G401 (cell line): Measurements from ENCODE around the gene RCC1. TPM values are rescaled to one million over a fixed set of nuclear protein-coding genes. Genes with fewer than 3 reads are reported as not detected.
"Not testable (repeated sequence)": the region's sequence is repeated elsewhere in the genome, so short reads cannot be mapped to it uniquely, and the experiment has no call there.

Experiments used
- DNase-seq: peaks from one replicate; pipeline ENCODE4 v3.0.0-alpha.2; 2015; ENCODE audit warnings: low spot score
- in situ Hi-C: cut with HindIII; loops from 2 replicates; pipeline ENCODE4 v1.10.0; 2016; ENCODE audit warnings: low sequenced_read_pairs, mixed read lengths
- total RNA-seq: library from RNA; depleted of rRNA; stranded (reverse); fragments of >200 nt; shearing (Covaris generic); gene quantifications from 2 replicates; pipeline ENCODE4 v1.2.3, GENCODE V29; 2014

Gene RCC1
- total RNA-seq, 1 experiment from 2014 or later = 139 TPM

- DNase-seq = no peak
- in situ Hi-C loops = no loop called here
Measured at GRCh38 chr1:28537457-28538199, 31.8 kb downstream of the RCC1 start.

DNA sequence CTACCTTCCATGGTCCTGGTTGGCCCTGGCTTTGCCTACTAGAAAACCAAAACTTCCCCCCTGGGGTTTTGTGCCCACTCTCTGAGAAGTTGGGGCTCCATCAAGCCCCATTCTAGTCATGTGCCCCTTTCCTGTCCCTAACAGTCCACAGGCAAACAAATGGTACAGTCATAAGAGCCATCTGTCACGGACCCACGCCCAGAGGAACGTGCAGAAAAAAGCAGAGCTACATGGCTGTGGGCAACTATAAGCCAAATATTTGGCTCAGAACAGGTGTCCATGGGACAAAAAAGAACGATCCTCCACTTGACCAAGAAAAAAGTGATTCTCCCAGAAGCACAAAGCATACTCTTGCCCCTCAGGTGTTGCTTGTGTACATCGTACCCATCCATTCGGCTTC, 32.4 kb downstream of the RCC1 start:
- in situ Hi-C loops = no loop called here
- no peak for DNase-seq

DNA sequence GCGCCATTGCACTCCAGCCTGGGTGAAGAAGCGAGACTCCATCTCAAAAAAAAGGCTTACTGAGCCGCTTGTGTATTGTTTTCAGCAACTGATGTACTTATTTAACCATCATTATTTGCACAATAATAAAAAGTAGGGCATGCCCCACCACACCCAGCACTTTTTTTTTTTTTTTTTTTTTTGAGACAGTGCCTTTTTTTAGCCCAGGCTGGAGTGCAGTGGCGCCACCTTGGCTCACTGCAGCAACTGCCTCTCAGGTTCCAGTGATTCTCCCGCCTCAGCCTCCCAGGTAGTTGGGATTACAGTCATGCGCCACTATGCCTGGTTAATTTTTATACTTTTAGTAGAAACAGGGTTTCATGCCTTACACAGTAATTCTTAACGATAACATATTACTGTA, 34.8 kb downstream of the RCC1 start:
- in situ Hi-C loops = no loop called here
- DNase-seq = no peak

DNA sequence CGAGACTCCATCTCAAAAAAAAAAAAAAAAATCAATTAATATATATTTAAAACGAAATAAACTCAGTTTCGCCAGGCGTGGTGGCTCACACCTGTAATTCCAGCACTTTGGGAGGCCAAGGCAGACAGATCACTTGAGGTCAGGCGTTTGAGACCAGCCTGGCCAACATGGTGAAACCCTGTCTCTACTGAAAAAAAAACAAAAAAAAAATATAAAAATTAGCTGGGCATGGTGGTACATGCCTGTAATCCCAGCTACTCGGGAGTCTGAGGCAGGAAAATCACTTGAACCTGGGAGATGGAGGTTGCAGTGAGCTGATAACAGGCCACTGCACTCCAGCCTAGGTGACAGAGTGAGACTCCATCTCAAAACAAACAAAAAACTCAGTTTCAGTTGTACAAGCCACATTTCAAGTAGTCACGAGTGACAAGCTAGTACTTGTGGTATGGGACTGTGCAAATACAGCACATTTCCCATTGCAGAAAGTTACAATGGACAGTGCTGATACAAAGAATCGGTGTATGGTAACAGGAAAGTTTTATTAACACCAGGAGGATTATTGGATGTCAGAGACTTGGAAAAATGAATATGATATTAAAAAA, 35.7 kb downstream of the RCC1 start:
- in situ Hi-C loops, DNase-seq: not testable (repeated sequence)

DNA sequence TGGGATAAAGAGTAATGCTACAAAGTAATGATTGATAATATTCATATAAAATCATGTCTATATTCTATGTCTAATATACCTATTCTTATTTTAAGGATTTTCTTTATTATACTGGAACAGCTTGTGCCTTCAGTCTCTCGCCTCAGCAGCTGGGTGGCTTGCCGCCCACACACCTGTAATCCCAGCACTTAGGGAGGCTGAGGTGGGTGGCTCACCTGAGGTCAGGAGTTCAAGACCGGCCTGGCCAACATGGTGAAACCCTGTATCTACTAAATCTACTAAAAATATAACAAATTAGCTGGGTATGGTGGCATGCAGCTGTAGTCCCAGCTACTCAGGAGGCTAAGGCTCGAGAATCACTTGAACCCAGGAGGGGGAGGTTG, 39.4 kb downstream of the RCC1 start:
- DNase-seq = no peak
- in situ Hi-C loops = no loop called here

- DNase-seq = no peak
- in situ Hi-C loops = no loop called here
Measured at GRCh38 chr1:28548318-28548717, 42.5 kb downstream of the RCC1 start.

- DNase-seq = no peak
- in situ Hi-C loops = no loop called here
Measured at GRCh38 chr1:28551381-28551780, 45.5 kb downstream of the RCC1 start.

- in situ Hi-C loops = no loop called here
- peak; percentile 94 for DNase-seq
Measured at GRCh38 chr1:28552758-28553663, 47.2 kb downstream of the RCC1 start, which contains the start of gene TRNAU1AP. Gene TRNAU1AP, plus strand, starts transcription at chr1:28553085. Its CDS starts 26 bp downstream, at chr1:28553111.

GRCh38 chr1:28560886-28561285, 55.0 kb downstream of the RCC1 start:
- in situ Hi-C loops = no loop called here

DNA sequence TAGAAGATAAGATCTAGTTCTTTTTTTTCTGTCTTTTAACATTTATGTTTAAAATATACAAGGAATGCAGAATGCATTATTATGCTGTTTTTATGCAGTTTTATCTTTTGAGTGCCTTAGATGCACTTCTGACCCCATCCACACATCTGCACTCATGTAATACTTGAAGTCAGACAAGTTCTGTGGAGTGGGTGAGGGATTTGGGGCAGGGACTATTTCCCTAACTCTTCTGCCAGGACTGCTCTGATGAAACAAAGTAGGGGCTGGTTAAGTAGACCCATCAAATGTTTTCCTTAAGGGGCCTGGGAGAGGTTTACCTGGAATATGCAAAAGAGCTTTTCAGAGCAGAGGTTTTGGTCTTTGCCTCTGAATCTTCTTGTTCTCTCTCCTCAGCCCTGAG, 58.5 kb downstream of the RCC1 start:
- no peak for DNase-seq
- in situ Hi-C loops = no loop called here

More at GRCh38 chr1:28560886-28561285, 55.0 kb downstream of the RCC1 start:
- no peak for DNase-seq

GRCh38 chr1:28565040-28565439, 59.2 kb downstream of the RCC1 start:
- no peak for DNase-seq
- in situ Hi-C loops = no loop called here

DNA sequence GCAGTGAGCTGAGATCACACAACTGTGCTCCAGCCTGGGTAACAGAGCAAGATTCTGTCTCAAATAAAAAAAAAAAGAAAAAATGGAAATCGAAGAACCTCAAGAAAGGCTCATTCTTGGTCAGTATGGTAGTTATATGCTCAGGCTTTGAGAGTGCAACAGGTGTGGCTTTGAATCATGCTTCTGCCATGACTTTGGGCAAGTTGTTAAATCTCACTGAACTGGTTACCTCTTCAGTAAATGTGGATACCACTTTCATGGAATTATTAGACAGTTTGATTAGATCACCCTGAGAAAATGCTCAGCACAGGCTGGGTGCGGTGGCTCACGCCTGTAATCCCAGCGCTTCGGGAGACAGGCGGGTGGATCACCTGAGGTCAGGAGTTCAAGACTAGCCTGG, 59.9 kb downstream of the RCC1 start:
- in situ Hi-C loops = no loop called here
- no peak for DNase-seq

DNA sequence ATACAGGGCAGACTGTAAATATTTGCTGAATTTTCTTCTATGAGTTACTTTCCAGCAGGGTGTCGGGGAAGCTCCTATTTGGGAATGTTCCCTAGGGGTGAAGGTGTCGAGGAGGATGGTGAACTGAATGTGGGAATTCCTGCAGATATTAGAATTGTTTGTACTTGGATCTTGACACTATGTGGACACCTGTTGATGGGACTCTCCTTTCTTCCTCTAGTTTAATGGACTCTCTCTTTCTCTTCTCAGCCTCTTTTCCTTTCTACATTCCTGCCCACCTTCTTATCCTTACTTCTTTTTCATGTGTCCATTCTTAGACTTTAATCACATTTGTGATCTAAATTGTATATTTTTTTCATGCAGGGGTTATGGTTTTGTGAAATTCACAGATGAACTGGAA, 61.1 kb downstream of the RCC1 start:
- in situ Hi-C loops = no loop called here
- DNase-seq = no peak

GRCh38 chr1:28571911-28572310, 66.1 kb downstream of the RCC1 start:
- in situ Hi-C loops = no loop called here
- no peak for DNase-seq

- DNase-seq, in situ Hi-C loops: not testable (repeated sequence)
Measured at GRCh38 chr1:28572891-28573290, 67.0 kb downstream of the RCC1 start.

- in situ Hi-C loops = no loop called here
- no peak for DNase-seq
Measured at GRCh38 chr1:28573564-28573963, 67.7 kb downstream of the RCC1 start.

DNA sequence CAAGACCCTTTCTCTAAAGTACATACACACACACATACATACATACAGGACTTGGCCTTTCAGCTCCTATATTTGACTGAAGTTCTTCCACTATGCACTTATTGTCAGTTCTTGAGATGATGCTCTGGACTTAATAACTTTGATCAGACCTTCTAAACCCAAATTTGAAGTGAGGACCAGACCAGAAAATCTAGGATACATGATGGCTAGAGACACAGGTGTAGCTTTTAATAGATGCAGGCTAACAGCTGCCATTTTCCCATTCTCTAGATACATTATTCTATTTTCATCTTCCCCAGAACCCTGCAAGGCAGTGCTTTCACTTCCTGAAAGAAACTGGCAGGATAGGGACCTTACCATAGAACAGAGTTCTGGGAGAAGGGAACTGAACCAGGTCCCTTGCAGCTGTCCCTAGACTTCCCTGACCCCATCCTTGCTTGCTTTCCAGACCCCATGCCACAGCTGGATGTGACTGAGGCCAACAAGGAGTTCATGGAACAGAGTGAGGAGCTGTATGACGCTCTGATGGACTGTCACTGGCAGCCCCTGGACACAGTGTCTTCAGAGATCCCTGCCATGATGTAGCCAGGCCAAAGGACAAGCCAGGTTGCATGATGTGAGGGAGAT, 71.3 kb downstream of the RCC1 start:
- DNase-seq = no peak
- in situ Hi-C loops = no loop called here

DNA sequence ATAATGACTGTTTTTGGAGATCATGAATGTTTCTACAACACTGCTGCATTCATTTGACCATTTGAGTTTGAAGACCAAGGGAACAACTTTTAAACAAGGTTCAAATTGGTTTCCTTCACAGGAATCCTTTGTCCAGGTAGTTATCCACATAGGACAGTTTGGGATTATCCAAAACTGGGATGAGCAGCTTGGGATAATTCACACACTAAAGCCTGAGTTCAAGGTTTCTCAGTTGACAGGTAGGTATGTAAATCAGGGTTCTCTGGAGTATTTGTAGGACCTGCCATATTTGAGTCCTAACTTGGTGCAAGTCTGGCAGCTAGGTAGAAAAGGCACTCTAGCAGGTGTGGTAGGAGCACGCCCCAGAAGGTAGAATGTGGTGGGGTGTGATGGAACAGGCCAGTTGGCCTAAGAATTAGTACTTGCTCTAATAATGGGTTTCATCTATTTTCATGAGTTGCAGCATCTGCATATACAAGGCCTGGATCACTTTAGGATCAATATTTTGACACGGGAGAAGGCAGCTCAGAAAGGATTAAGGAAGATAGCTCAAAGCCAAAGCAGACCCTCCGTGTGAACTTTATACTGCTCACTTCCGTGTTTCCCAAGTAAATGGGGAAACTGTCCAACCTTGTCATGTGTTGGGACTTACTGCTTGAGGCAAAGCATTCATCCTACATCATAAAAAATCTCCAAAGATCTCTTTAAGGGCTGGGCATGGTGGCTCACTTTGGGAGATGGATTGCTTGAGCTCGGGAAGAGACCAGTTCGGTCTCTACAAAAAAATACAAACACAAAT, 72.1 kb downstream of the RCC1 start:
- in situ Hi-C loops = no loop called here
- no peak for DNase-seq

GRCh38 chr1:28578696-28579218, 72.9 kb downstream of the RCC1 start:
- in situ Hi-C loops = no loop called here
- no peak for DNase-seq
